ENCODE measurements around the gene RCAN3. TPM values are rescaled to one million over a fixed set of nuclear protein-coding genes. Genes with fewer than 3 reads are reported as not detected.

Gene RCAN3
- total RNA-seq, 4 donors from 2014 or later = 2.9 to 10.1 (median 4.1) TPM

Other genes with a start within 250 kb of the RCAN3 start
- 1 to 10 TPM in 1 of 4 donors, under 1 TPM in 3; 0.44 to 3.3 (median 0.66) TPM for gene GRHL3, start 183.5 kb upstream of the RCAN3 start, total RNA-seq
- 1 to 10 TPM; 2.2 to 5.1 (median 3.5) TPM for gene STPG1, start 89.1 kb upstream of the RCAN3 start, total RNA-seq
- gene NIPAL3, start 87.0 kb upstream of the RCAN3 start, total RNA-seq = 10 to 100 TPM; 17.8 to 38.0 (median 27.0) TPM
- gene NCMAP, start 53.3 kb downstream of the RCAN3 start, total RNA-seq = under 1 TPM in 1 of 4 donors, not detected in 3; 0.16 TPM
- 100 to 1,000 TPM in 1 of 4 donors, 10 to 100 TPM in 3; 61.6 to 101 (median 89.0) TPM for gene SRRM1, start 140.5 kb downstream of the RCAN3 start, total RNA-seq
- 100 to 1,000 TPM; 205 to 309 (median 292) TPM for gene CLIC4, start 242.6 kb downstream of the RCAN3 start, total RNA-seq